ENCODE measurements around the gene POU3F1.

Gene POU3F1

GRCh38 chr1:38006008-38006828, 40.4 kb downstream of the POU3F1 start:
- Histone ChIP-seq H3K4me3 (ENCODE audit: low read depth in 1 of 2, low read length in 2 of 2) (peak overlapping the region in 1 of 2 donors; percentile 23), H3K4me1 (ENCODE audit: insufficient read depth, low read length) (peaks cover 37% of the 10 kb centered on the region), H3K27ac (ENCODE audit: low read depth, low read length) (peak overlapping the region; percentile 85), H3K36me3 (ENCODE audit: insufficient read depth, low read length) (no peaks in the 10 kb centered on the region), H3K27me3 (ENCODE audit: control insufficient read depth in 1 of 2, insufficient read depth in 2 of 2, low read length in 2 of 2) (no peaks in the 10 kb centered on the region), H3K9ac (ENCODE audit: low read length) (peak overlapping the region; percentile 61), H3K9me3 (ENCODE audit: low read length) (no peaks in the 10 kb centered on the region)

DNA sequence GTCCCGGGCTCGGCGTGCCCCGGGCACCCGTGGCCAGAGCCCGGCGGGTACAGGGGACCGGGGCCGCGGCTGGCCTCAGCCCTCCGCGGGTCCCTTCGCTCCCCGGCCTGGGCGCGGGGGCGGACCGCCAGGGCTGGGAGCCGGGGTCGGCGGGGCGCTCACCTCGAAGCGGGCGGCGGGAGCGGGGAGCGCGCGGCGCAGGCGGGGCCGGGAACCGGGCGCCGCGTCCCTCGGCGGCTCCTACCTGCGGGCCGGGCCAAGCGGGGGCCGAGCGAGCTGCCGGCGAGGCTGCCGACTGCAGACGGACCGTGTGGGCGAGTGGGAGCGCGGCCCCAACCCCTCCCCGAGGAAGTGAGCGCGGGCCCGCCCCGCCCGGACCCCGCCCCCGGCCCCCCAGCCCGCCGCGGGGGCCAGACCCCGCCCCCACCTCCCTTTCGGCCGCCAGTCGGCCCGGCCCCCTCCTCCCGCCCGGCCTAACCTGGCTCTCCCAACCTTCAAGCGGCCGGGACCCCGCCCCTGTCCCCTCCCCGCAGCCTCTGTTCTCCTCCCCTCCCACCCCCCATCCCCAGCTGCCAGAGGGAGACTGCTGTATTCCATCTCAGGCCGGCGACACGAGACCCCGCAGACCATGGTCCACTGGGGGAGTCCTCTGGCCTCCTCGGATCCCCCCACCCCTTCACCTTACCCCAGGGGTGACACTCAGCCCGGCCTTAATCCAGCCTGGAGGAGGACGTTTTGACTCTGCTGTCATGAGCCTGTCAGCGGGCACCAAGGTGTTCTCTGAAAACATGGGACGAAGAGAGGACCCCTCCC, 41.2 kb downstream of the POU3F1 start, which contains the start of gene FHL3:
FHL3 (minus strand) TSS at position 320 of the 813 bp plus-strand sequence. CDS start 6,102 bp downstream, outside the sequence.
- Histone ChIP-seq H3K27ac (ENCODE audit: low read depth, low read length) (peak within 1 kb of the TSS; percentile 93), H3K9me3 (ENCODE audit: low read length) (no peaks in the 10 kb centered on the region), H3K9ac (ENCODE audit: low read length) (peak within 1 kb of the TSS; percentile 87), H3K4me1 (ENCODE audit: insufficient read depth, low read length) (peaks cover 45% of the 10 kb centered on the region), H3K36me3 (ENCODE audit: insufficient read depth, low read length) (no peaks in the 10 kb centered on the region), H3K4me3 (ENCODE audit: low read depth in 1 of 2, low read length in 2 of 2) (peak within 1 kb of the TSS; percentile 79 to 81), H3K27me3 (ENCODE audit: control insufficient read depth in 1 of 2, insufficient read depth in 2 of 2, low read length in 2 of 2) (no peaks in the 10 kb centered on the region)

- no peaks in the 10 kb centered on the region for H3K36me3 ChIP-seq (ENCODE audit: insufficient read depth, low read length)
- peak overlapping the region; percentile 93 for H3K27ac ChIP-seq (ENCODE audit: low read depth, low read length)
- H3K4me1 ChIP-seq (ENCODE audit: insufficient read depth, low read length): peaks cover 54% of the 10 kb centered on the region
- no peaks in the 10 kb centered on the region for H3K9me3 ChIP-seq (ENCODE audit: low read length)
- peak overlapping the region; percentile 87 for H3K9ac ChIP-seq (ENCODE audit: low read length)
- peak overlapping the region; percentile 79 to 81 for H3K4me3 ChIP-seq (ENCODE audit: low read depth in 1 of 2, low read length in 2 of 2)
- H3K27me3 ChIP-seq (ENCODE audit: control insufficient read depth in 1 of 2, insufficient read depth in 2 of 2, low read length in 2 of 2): no peaks in the 10 kb centered on the region
These were observed 42.1 kb downstream of the POU3F1 start for GRCh38 chr1:38004284-38005108.

GRCh38 chr1:38003261-38004250, 43.0 kb downstream of the POU3F1 start:
- no peaks in the 10 kb centered on the region for H3K27me3 ChIP-seq (ENCODE audit: control insufficient read depth in 1 of 2, insufficient read depth in 2 of 2, low read length in 2 of 2)
- peaks cover 64% of the 10 kb centered on the region for H3K4me1 ChIP-seq (ENCODE audit: insufficient read depth, low read length)
- H3K27ac ChIP-seq (ENCODE audit: low read depth, low read length): peak overlapping the region; percentile 93
- H3K9ac ChIP-seq (ENCODE audit: low read length): peak overlapping the region; percentile 87
- H3K9me3 ChIP-seq (ENCODE audit: low read length): no peaks in the 10 kb centered on the region
- H3K4me3 ChIP-seq (ENCODE audit: low read depth in 1 of 2, low read length in 2 of 2): peak overlapping the region; percentile 79 to 81
- peaks cover 7% of the 10 kb centered on the region for H3K36me3 ChIP-seq (ENCODE audit: insufficient read depth, low read length)

- peak overlapping the region; percentile 10 to 17 for H3K4me3 ChIP-seq (ENCODE audit: low read depth in 1 of 2, low read length in 2 of 2)
- no peaks in the 10 kb centered on the region for H3K9me3 ChIP-seq (ENCODE audit: low read length)
- no peaks in the 10 kb centered on the region for H3K27me3 ChIP-seq (ENCODE audit: control insufficient read depth in 1 of 2, insufficient read depth in 2 of 2, low read length in 2 of 2)
- peak overlapping the region; percentile 75 for H3K27ac ChIP-seq (ENCODE audit: low read depth, low read length)
- H3K36me3 ChIP-seq (ENCODE audit: insufficient read depth, low read length): peaks cover 21% of the 10 kb centered on the region
- peak overlapping the region; percentile 67 for H3K9ac ChIP-seq (ENCODE audit: low read length)
- H3K4me1 ChIP-seq (ENCODE audit: insufficient read depth, low read length): peaks cover 77% of the 10 kb centered on the region
These were observed 45.8 kb downstream of the POU3F1 start for GRCh38 chr1:38000529-38001455.

DNA sequence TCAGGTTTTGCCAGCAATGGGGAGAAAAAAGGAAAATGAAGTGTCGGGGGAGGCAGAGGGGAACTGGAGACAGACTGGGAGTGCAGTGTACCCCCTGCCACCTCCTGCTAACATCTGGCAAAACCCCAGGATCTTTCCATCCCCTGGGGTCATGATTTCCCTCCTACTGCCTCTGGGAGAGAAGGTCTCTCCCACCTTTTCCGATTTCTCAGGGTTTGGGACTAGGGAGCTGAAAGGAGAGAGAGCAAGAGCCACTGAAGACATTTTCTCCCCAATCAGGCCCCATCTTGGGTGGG, 46.4 kb downstream of the POU3F1 start:
- H3K36me3 ChIP-seq (ENCODE audit: insufficient read depth, low read length): peaks cover 21% of the 10 kb centered on the region
- peak overlapping the region; percentile 67 for H3K9ac ChIP-seq (ENCODE audit: low read length)
- peak overlapping the region in 1 of 2 donors; percentile 17 for H3K4me3 ChIP-seq (ENCODE audit: low read depth in 1 of 2, low read length in 2 of 2)
- no peaks in the 10 kb centered on the region for H3K9me3 ChIP-seq (ENCODE audit: low read length)
- peak overlapping the region; percentile 75 for H3K27ac ChIP-seq (ENCODE audit: low read depth, low read length)
- H3K4me1 ChIP-seq (ENCODE audit: insufficient read depth, low read length): peaks cover 77% of the 10 kb centered on the region
- no peaks in the 10 kb centered on the region for H3K27me3 ChIP-seq (ENCODE audit: control insufficient read depth in 1 of 2, insufficient read depth in 2 of 2, low read length in 2 of 2)

DNA sequence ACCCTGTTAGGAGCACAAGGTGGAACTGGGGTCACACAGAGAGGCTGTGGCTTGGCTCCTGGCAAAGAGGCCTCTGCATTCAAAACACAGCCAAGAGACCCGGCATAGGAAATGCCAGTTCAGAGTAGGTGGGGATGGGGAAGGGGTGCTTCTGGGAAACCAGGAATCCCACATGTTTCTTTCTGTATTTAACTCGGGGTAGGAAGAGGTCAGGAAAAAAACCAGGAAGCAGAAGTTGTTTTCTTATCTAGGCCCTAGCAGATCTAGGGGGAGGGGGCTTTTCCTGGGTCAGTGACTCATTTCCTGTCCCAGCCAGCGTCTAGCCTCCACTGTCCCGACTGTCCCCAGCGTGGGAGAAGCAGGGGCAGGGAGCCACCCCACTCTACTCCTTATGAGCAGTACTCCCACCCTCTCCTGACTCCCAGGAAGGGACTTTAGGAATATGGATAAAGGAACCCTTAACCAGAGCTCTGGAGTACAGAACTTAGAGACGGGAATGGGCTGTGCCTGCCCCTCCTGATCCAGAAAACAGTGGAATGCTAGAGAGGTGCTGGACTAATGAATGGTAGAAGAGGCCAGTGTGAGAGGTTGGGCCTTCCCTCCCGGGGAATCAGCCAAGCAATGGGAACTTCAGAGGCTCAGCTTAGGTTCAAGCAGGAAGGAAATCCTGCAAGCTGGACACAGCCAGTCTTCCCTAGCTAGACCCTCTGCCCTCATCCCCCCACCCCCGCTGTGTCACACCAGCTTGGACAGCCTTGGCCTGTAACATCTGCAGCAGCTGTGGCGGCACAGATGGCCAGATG, 47.0 kb downstream of the POU3F1 start:
- H3K4me3 ChIP-seq (ENCODE audit: low read depth in 1 of 2, low read length in 2 of 2): peak overlapping the region; percentile 8 to 17
- peaks cover 21% of the 10 kb centered on the region for H3K36me3 ChIP-seq (ENCODE audit: insufficient read depth, low read length)
- peak overlapping the region; percentile 67 for H3K9ac ChIP-seq (ENCODE audit: low read length)
- H3K4me1 ChIP-seq (ENCODE audit: insufficient read depth, low read length): peaks cover 81% of the 10 kb centered on the region
- H3K27ac ChIP-seq (ENCODE audit: low read depth, low read length): peak overlapping the region; percentile 75
- no peaks in the 10 kb centered on the region for H3K9me3 ChIP-seq (ENCODE audit: low read length)
- H3K27me3 ChIP-seq (ENCODE audit: control insufficient read depth in 1 of 2, insufficient read depth in 2 of 2, low read length in 2 of 2): no peaks in the 10 kb centered on the region

GRCh38 chr1:37998913-37999429, 47.6 kb downstream of the POU3F1 start:
- Histone ChIP-seq H3K4me1 (ENCODE audit: insufficient read depth, low read length) (peaks cover 76% of the 10 kb centered on the region), H3K4me3 (ENCODE audit: low read depth in 1 of 2, low read length in 2 of 2) (peak overlapping the region in 1 of 2 donors; percentile 8), H3K36me3 (ENCODE audit: insufficient read depth, low read length) (peaks cover 21% of the 10 kb centered on the region)

More at GRCh38 chr1:37998913-37999429, 47.6 kb downstream of the POU3F1 start:
- H3K9me3 ChIP-seq (ENCODE audit: low read length): no peaks in the 10 kb centered on the region
- peak overlapping the region; percentile 67 for H3K9ac ChIP-seq (ENCODE audit: low read length)
- peak overlapping the region; percentile 75 for H3K27ac ChIP-seq (ENCODE audit: low read depth, low read length)
- no peaks in the 10 kb centered on the region for H3K27me3 ChIP-seq (ENCODE audit: control insufficient read depth in 1 of 2, insufficient read depth in 2 of 2, low read length in 2 of 2)
